Epithelial cell of esophagus (primary cell): ENCODE data around the gene ERCC6L.
A peak's percentile ranks its signal among the peaks of the same experiment; 100 is the strongest.

Experiments
- DNase-seq: peaks from one replicate; pipeline ENCODE4 v3.0.0; 2010; ENCODE audit warnings: low read depth
- H3K4me3 ChIP-seq: 2 replicates; pipeline ENCODE4 v1.5.1; 2011; ENCODE audit warnings: mild to moderate bottlenecking, low read length, control low read depth
- CTCF ChIP-seq: IDR thresholded peaks from 2 replicates; pipeline ENCODE4 v1.5.1; 2011; ENCODE audit warnings: low read depth, mild to moderate bottlenecking, low read length, control low read depth, inconsistent platforms; ENCODE audit not compliant: insufficient read depth; ENCODE audit errors: missing control alignments

The ERCC6L gene

GRCh38 chrX:72272868-72273267 is 34.0 kb upstream of the ERCC6L start:
- no peak overlapping the region for H3K4me3 ChIP-seq

GRCh38 chrX:72271812-72272211 is 33.0 kb upstream of the ERCC6L start:
- H3K4me3 ChIP-seq, result peak overlapping the region; percentile 1
- no peak for TF ChIP-seq CTCF
- peak; percentile 88 for DNase-seq

More at GRCh38 chrX:72272868-72273267, 34.0 kb upstream of the ERCC6L start:
- no peak for TF ChIP-seq CTCF
- DNase-seq, result peak; percentile 85

GRCh38 chrX:72271091-72271788 is 32.4 kb upstream of the ERCC6L start:
- no peak for DNase-seq
- no peak for TF ChIP-seq CTCF
- no peak overlapping the region for H3K4me3 ChIP-seq

- peak; percentile 36 for DNase-seq
- TF ChIP-seq CTCF, result no peak
- H3K4me3 ChIP-seq, result no peak overlapping the region
These were observed 31.6 kb upstream of the ERCC6L start for GRCh38 chrX:72270316-72270866.

- TF ChIP-seq CTCF, result no peak
- DNase-seq, result no peak
These were observed 30.9 kb upstream of the ERCC6L start for GRCh38 chrX:72269671-72270251.

GRCh38 chrX:72268597-72269365 is 30.0 kb upstream of the ERCC6L start:
- DNase-seq, result no peak
- no peak overlapping the region for H3K4me3 ChIP-seq
- no peak for TF ChIP-seq CTCF

More at GRCh38 chrX:72269671-72270251, 30.9 kb upstream of the ERCC6L start:
- no peak overlapping the region for H3K4me3 ChIP-seq
